ENCODE measurements around the gene MUS81. TPM values are rescaled to one million over a fixed set of nuclear protein-coding genes. Genes with fewer than 3 reads are reported as not detected.

The MUS81 gene
- total and polyA plus RNA-seq, 2 of the 13 experiments (the other 11 are each of a cell fraction or from before 2014, with no cell fraction given), result 25.6 to 30.2 TPM

- no peak for TF ChIP-seq ZNF547 (CRISPR knock-in tag; IDR thresholded peaks at IDR 0.05)
- no peak for TF ChIP-seq TOPORS (CRISPR knock-in tag; IDR thresholded peaks at IDR 0.05)
- TF ChIP-seq SOX13 (IDR thresholded peaks at IDR 0.05), result no peak
- no peak for TF ChIP-seq SOX13 (CRISPR knock-in tag; conservative IDR thresholded peaks at IDR 0.05 in 1 of 2, IDR thresholded peaks at IDR 0.05 in 1 of 2)
- no peak for TF ChIP-seq MAZ (IDR thresholded peaks at IDR 0.05; ENCODE audit: borderline replicate concordance, low read depth, low read length)
- TF ChIP-seq MAZ (CRISPR knock-in tag; IDR thresholded peaks at IDR 0.05; ENCODE audit: low read depth), result no peak
- no peak for TF ChIP-seq SRSF1 (optimal IDR thresholded peaks at IDR 0.05; ENCODE audit: low read depth, low read length)
- TF ChIP-seq RXRA (CRISPR knock-in tag; IDR thresholded peaks at IDR 0.05), result peak; percentile 90
- TF ChIP-seq ZBTB44 (CRISPR knock-in tag; IDR thresholded peaks at IDR 0.05), result no peak
- no peak for TF ChIP-seq SMC3 (IDR thresholded peaks at IDR 0.05; ENCODE audit: low read length)
- TF ChIP-seq EED (CRISPR knock-in tag; IDR thresholded peaks at IDR 0.05), result no peak
- no peak for TF ChIP-seq PRDM4 (CRISPR knock-in tag; IDR thresholded peaks at IDR 0.05; ENCODE audit: borderline replicate concordance)
- TF ChIP-seq SIX1 (CRISPR knock-in tag; IDR thresholded peaks at IDR 0.05; ENCODE audit: borderline replicate concordance), result 0 out of 2 replicates have a peak, but pooled peaks have one; percentile 9
- no peak for TF ChIP-seq GRHL1 (CRISPR knock-in tag; conservative IDR thresholded peaks at IDR 0.05)
- no peak for TF ChIP-seq RCOR2 (CRISPR knock-in tag; IDR thresholded peaks at IDR 0.05)
- no peak for TF ChIP-seq BRCA1 (CRISPR knock-in tag; IDR thresholded peaks at IDR 0.05)
- TF ChIP-seq HMG20B (CRISPR knock-in tag; conservative IDR thresholded peaks at IDR 0.05), result no peak
- TF ChIP-seq TBX2 (CRISPR knock-in tag; IDR thresholded peaks at IDR 0.05; ENCODE audit: borderline replicate concordance), result no peak
- TF ChIP-seq FOXO1 (CRISPR knock-in tag; IDR thresholded peaks at IDR 0.05), result no peak
- no peak for TF ChIP-seq ZSCAN30 (CRISPR knock-in tag; IDR thresholded peaks at IDR 0.05)
- no peak for TF ChIP-seq U2AF1 (optimal IDR thresholded peaks at IDR 0.05; ENCODE audit: low read depth, low read length)
- no peak for TF ChIP-seq ZNF280B (CRISPR knock-in tag; IDR thresholded peaks at IDR 0.05; ENCODE audit: borderline replicate concordance)
These were observed 15.9 kb upstream of the MUS81 start (continued) for GRCh38 chr11:65844231-65844872.

All from HepG2 (cell line).